ENCODE results near the gene SLC39A11.

The SLC39A11 gene

DNA sequence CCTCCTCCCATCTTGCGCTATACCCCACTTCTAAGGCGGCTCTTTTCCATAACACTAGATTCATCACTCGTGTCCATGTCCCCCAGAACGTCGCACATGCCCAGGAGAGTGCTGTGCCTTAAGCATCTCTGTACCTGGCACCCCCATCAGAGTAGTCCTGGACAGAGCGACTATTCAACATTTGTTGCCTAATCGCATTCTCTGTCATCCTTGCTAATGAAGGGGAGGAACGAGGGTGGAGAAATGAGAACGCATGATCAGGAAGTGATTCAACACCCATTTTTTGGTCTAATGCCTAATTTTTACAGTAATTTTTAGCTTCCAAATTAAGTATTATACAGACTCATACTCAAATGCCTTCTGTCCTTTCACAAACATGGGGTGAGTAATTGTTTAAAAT is 53.2 kb downstream of the SLC39A11 start:
- DNase-seq = no peak

DNA sequence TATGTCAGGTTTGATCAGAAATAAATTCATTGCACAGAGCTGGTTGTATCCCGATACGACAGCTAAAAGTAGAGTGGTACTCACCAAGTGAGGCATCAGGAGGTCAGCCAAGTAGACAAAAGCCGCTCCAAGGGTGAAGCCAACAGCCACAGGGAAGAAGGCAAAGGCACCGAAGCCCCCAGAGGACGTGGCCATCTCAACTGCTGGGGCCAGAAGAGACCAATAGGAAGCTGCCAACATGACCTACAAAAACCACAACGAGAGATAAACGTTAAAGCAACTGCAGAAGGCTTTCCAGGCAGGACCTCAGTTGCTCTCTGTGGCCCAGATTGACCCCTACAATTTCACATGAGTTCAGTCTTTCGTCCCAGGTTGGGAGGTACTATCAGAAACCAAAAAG is 61.0 kb downstream of the SLC39A11 start:
- no peak for DNase-seq

DNA sequence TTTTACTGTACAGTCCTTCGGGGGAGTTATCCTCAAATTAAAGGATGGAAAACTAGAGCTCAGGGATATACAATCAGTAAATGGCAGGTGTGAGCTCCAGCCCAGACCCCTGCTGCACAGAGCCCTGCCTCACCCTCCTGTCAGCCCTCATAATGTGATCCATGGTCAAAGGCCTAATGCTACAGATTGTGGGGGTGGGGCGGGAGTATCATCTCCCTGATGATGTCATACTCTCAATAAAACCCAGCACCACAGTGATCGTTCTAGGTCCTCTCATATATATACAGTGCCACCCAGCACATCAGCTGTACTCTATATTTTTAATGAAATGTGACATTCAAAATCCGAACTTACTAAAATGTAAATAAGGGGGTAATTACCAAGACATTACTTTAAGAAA is 61.5 kb downstream of the SLC39A11 start:
- no peak for DNase-seq

DNA sequence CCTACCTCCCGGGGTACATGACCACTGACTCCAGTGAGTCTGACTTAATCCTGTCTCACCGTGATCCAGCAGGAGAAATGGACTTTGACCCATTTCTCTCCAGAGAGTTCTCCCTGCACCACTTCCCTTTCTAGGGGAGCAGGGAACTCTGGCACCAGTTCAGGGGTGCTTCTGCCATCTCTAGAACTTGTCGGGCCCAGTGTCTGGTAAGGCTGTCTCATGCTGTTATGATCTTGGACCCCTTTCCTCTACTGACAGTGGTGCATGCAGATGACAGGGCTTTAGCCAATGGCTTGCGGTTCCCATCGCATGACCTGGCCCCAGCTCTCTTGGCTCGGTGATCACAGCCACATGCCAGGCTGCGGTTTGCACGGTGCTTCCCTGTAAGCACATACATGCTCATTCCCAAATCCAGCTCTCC is 62.0 kb downstream of the SLC39A11 start:
- no peak for DNase-seq

DNA sequence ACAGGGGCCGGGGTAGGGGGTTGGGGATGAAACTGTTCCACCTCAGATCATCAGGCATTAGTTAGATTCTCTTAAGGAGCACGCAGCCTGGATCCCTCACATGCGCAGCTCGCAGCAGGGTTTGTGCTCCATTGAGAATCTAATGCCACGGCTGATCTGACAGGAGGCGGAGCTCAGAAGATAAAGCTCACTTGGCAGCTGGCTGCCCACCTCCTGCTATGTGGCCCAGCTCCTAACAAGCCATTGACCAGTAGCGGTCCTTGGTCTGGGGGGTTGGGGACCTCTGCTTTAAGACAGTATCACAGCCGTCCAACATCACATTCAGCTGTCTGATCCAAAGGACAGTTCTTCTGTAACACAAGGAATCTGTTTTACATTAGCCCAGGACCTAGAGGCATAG is 62.5 kb downstream of the SLC39A11 start:
- no peak for DNase-seq

DNA sequence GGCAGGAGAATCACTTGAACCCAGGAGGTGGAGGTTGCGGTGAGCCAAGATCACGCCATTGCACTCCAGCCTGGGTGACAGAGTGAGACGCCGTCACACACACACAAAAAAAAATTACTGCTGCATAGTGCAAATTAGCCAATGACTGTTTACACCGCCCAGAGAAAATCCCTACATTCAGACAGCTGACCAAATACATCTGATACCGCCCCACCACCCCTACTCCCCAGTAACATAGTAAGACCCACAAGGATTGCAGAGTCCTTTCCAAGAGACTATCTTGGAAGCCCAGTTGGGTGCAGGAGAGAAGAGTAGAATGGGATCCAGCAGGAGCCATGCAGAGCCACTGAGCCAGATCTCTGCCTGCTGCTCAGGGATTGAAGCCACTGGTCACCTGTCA is 63.5 kb downstream of the SLC39A11 start:
- no peak for DNase-seq

DNA sequence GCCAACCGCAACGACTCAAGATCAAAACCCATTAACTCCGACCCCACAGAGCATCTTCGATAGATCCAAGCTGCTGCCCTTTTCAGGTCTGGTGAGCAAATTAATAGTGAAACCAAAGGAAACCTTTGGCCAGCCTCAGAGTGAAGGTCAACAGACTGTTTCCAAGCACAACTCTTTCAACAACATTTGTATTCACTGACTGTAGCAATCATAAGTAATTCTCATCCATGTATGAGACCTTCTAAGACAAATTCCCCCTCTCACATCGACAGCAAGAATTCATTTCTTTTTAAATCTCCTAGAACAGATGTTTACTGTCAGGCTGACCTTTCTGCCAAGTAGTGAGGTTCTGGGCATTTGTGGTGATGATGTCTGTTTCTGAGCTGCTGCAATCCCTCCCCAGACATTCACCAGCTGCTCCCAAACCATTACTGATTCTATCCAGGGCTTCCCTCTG is 64.2 kb downstream of the SLC39A11 start:
- DNase-seq = no peak

DNA sequence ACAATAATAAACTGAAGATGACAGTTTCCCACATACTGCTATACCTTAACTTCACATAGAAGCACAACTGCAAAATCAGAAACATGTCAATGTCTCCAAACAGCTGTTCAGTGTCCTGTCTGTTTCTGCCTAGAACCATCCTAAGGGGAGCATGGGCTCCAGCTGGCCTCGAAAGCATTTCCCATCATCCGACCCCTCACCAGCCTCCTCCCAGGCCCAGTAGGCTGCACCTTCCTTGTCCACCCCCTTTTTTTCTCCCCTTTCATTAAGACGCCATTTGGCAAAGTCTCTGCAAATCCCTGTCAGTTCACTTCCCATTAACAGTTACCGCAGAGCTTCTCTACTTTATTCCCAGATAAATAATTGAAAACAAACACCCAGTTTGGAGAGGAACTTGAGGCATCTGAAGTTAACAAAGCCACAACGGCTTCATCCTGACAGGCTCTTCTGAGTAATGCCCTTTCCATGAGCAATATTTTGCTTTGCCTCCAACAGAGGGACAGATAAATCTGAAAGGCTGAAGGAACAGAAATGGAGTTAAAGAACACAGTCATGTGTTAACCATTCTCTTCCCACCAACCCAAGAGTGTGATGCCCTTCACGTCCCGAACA is 65.3 kb downstream of the SLC39A11 start:
- no peak for DNase-seq

DNA sequence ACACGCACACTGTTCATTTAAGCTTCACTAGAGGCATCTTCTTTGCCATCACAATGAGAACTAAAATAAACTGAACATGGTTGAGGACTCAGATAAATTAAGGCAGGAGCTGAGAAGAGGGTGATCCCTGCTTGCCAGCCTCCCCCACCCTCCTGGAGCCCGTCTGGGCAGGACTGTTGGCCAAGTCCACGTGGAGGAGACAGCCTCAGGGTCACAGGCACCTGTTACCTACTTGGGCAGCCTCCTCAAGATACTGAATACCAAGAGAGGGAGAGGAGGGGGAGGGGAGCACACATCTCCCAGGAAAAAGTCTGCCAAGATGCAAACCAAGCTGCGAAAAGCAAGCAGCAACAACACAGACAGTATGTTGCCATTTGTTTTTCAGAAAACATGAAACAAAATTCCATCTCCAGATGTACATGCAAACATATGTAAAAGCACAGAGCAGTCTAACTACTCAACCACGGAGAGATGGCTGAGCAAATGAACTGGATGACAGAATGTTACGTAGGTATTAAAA is 67.4 kb downstream of the SLC39A11 start:
- DNase-seq = no peak

DNA sequence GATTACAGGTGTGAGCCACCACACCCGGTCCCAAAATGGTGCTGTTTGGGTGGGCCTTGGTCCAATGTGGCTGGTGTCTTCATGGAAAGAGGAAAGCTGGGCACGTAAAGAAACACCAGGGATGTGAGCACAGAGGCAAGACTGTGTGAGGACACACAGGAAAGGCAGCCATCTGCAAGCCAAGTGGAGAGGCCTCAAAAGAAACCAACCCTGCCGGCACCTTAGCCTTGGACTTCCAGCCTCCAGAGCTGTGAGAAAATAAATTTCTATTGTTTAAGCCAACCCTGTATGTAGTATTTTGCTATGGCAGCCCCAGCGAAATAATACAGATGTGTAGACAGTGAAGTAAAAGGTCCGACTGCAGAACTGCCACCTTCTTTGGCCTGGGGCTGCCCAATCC is 68.7 kb downstream of the SLC39A11 start:
- no peak for DNase-seq

DNA sequence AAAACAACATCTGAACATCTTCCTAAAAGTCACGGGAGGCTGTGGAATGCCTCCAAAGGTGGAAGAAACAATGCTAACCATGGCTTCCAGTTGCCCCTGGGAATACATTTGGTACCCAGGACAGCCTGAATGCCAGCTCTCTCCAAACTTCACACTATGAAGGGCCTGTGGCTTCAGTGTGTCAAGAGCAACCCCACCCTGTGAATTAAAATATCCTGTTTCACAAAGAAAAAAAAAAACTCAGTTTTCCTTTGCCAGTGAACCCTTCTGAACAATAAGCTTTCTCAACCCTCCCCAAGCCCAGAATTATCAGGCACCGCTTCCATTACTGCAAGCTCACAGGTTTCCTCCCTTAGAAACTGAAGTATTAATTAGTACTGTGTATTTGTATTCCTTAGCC is 69.8 kb downstream of the SLC39A11 start:
- DNase-seq = no peak

DNA sequence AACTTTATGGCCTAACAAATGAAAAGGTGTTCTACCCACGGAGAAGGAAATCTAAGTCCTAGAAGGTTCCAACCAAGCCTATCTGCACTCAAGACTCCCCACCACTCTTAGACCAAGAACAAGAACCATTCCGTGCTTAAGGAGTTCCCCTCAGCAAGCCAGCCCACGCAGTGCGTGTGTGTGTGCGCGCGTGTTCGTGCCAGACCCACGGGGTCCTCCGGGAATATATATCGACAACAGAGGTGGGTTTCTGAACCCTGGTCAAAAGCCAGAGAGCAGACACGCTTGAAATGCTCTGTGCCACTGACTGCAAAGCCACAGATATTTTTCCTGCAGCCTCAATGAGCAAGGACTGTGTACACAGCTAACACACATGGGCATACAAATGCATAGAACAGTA is 70.7 kb downstream of the SLC39A11 start:
- DNase-seq = no peak

DNA sequence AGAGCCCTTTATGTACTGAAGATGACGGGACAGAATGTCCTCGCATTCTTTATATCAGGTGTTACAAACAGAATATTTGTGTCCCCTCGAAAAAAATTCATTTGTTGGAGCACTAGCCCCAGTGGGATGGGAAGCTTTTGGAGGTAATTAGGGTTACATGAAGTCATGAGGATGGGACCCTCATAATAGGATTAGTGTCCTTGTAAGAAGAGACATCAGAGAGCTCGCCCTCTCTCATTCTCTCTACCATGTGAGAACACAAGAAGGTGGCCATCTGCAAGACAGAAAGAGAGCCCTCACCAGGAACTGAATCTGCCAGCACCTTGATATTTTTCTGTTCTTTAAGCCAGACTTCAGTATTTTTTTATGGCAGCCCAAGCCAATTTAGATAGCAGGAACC is 72.4 kb downstream of the SLC39A11 start:
- DNase-seq = no peak

DNA sequence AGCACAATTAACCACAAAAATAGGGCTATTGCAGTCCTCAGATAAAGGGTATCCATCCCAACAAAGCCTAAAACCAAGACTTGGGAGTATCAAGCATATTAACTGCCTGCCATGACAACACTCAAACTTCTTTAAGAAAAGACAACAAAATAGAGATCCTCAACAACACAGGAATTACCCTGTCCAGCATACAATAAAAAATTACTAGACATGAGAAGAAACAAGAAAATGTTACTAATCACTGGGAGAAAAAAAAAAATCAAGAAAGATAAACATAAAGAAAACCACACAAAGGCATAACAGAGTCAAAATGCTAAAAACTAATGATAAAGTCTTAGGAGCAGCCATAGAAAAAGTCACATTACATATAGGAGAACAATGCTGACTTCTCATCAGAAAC is 73.9 kb downstream of the SLC39A11 start:
- no peak for DNase-seq

DNA sequence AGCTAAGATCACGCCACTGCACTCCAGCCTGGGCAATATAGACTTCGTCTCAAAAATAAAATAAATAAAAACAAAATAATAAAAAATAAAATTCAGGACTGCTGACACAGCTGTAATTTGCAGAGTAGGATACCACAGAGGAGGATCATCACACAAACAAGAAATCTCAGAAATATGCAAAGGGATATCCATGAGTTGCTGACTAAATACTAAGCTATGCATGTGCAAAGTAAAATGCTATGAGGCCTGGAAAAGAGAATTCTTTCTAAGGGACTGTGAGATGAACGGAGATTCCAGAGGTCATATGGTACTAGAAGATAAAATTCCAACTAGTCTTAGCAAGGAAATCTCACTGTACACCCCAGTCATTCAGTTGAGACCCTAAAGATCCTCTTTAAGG is 74.8 kb downstream of the SLC39A11 start:
- no peak for DNase-seq

DNA sequence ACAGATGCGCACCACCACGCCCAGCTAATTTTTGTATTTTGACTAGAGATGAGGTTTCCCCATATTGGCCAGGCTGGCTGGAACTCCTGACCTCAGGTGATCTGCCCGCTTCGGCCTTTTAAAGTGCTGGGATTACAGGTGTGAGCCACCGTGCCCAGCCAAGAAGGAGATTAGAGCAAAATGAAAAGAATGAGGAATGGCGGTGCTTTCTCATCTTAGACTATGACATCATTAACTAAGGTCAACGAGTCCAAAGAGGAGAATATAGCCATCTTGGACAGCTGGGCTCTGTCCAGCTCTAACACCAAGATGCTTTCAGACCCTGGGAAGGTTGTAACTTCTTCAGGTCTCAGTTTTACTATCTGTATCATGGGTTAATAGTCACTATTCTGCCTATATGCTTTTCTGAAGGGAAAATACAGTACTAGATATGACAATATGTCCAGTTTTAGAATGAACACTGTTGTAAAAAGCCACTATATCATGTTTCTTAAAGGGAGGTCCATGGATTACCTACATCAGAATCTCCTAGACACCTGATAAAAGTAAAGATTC is 76.7 kb downstream of the SLC39A11 start:
- DNase-seq = no peak

DNA sequence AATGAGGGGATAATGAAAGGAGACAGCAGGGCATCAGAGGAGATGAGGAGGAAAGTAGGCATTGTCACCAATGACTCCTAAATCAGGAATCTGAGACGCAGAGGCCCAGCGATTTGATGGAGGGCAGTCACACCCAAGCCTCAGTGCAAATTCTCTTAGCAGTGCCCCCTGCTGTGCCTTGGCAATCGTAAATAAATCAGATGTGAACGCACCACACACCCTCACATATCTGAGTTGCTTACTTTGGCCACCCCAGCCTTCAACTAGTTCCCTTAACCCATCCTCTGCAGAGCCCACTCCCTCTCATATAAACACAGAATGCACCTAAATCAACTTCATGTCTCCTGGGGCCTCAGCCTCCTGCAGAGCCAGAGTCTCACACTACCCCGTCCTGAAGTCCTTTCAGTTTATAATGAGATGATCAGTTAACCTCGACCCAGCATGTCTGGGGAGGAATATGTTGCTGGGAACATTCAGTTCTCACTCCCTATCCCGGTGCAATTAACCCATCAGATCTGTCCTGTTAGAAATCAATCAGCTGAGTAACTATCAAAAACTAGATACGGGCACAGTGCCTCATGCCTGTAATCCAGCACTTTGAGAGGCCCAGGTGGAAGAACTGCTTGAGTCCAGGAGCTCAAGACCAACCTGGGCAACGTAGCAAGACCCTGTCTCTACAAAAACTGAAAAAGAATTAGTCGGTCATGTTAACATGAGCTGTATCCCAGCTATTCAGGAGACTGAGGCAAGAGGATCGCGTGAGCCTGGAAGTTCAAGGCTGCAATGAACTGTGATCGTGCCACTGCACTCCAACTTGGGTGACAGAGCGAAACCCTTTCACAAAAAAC is 78.4 kb downstream of the SLC39A11 start:
- DNase-seq = no peak

DNA sequence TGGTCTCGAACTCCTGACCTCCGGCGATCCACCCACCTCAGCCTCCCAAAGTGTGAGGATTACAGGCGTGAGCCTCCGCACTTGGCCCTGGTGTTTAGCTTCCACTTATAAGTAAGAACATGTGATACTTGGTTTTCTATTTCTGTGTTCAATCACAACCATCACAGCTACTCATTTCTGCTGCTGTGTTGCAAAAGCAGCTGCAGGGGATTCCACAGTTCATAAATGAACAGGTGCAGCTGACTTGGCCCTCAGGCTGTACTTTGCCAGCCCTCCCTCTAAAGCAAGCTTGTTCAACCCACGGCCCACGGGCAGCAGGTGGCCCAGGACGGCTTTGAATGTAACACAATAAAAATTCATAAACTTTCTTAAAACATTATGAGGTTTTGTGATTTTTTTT is 79.2 kb downstream of the SLC39A11 start:
- DNase-seq = no peak

DNA sequence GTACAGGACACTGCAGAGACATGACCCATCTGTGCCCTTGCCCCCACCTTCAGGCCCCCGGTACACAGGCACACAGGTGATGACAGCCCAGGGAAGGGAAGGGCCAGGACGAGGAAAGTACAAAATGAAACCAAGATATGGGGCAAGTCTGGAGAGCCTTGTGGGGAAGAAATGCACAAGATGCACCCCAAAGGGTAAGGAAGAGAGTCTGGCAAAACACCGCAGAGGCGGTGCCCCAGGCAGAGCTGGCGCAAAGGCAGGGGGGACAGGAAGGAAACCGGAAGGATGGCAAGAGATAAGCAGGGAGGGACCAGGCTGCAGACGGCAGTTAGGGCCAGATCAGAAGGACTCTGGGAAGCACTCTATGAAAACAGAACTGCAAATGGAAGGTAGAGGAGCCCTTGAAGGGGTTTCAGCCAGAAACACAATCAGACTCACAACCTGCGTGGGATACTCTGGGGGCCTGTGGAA is 81.4 kb downstream of the SLC39A11 start:
- no peak for DNase-seq

DNA sequence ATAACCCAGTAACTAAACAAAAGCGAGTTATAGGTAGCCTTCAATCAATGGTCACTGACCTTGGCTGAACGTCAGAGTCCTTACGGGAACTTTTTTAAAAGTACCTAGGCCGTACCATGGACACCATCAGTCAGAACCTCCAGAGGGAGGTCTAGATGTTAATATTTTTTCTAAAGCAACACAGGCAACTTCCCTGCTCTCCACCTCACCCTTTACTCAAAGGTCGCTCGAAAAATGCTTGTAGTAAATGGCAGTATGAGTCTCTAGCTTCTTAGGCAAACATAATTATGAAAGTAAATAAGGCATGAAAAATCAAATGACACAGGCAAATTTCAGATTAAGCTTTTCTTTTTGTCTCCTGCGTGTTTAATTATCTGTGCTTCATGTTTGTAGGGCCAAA is 82.1 kb downstream of the SLC39A11 start:
- no peak for DNase-seq

DNA sequence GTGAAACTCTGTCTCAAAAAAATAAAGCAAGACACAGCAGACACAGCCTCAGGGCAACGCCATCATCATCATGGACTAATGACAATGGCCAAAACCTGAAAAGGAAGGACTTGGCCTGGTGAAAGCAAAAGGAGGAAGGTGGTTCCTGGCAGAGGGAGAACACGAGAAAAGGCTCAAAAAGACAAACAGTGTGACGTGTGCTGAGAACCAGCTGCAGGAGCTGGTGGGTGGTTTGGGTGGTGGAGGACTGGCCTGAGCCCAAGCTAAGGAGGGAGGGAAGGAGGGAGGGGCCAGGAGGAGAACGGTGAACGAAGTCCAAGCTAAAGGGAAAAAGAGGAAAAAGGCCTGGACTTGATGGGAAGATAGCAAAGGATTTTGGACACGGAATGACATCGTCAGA is 85.1 kb downstream of the SLC39A11 start:
- DNase-seq = no peak

DNA sequence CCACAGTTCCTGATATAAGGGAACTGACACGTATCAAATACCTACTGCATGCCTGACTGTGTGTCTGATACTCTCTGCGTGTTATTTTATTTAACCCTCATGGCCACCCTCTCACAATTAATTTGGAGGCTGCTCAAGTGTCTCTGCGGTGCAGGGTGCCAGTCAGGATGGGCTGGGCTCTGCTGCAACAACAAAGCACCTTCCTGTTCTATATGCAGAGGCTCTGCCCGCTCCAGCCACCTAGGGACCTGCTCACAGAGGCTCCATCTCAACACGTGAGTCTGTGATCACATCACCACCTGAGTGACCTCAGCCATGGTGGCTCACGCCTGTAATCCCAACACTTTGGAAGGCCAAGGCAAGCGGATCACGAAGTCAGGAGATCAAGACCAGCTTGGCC is 87.1 kb downstream of the SLC39A11 start:
- no peak for DNase-seq

DNA sequence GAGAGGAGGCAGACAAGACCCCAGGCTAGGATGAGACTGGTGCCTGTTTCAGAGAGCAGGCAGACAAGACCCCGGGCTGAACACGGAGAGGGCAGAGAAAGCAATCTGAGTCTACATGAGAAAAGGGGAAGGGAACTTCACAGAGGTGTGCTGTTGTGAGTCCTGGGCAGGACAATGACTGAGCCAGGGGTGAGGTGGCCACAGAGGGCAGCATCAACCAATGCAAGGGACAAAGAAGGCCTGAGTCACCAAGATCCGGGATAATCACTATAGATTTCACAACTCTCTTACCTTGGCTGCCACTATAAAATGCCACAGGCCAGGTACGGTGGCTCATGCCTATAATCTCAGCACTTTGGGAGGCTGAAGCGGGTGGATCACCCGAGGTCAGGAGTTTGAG is 89.0 kb downstream of the SLC39A11 start:
- no peak for DNase-seq

DNA sequence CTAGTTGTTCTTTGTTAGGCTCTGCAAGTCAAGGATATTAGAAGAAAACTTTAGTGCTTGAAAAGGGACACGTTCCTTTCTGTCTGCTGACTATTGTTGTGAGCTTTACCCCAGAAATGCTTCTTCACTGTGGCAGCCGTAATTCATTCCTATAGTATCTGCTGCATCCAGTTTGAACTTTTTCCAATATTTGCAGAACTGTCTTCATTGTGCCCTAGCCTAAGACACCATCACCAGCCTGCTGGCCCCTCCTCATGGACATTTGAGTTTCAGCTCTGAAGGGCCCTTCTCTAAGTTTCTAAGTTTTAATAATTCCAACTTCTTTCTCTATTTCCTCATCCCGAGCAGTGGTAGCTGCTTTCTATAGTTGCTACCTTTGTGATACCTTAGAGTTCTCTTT is 91.7 kb downstream of the SLC39A11 start:
- no peak for DNase-seq
